A549 (cell line): Measurements from ENCODE around the gene INPP1. TPM values are rescaled to one million over a fixed set of nuclear protein-coding genes. Genes with fewer than 3 reads are reported as not detected.

ENCODE experiments used
- ATAC-seq, 2 experiments: fragments of 200-7000 bp in 1 of 2; fragments of >200 bp in 1 of 2; cut with Nextera tagmentation in 1 of 2; cut with Tn5 transposase in 1 of 2; 3 replicates each; pipeline versions ENCODE4 v1.8.0 to v1.9.1; 2018 to 2020; ENCODE audit warnings: mild to moderate bottlenecking in 1 of 2, moderate library complexity in 1 of 2
- CTCF ChIA-PET: fragments of 300-600 bp; sonication (Branson Sonifier 250); formaldehyde crosslinking; extraction: SDS; loops from one replicate; lab custom pipeline; 2021; ENCODE audit warnings: antibody characterized with exemption, inconsistent platforms; lab: Yijun Ruan, JAX
- POLR2A ChIA-PET: fragments of 350-600 bp; formaldehyde crosslinking; extraction: SDS; loops from one replicate; lab custom pipeline; 2021; ENCODE audit warnings: antibody characterized with exemption, inconsistent platforms; lab: Yijun Ruan, JAX
- DNase-seq, 2 experiments: peaks; one replicate each; pipeline versions ENCODE4 v3.0.0 to v3.0.0-alpha.2; 2011 to 2016; ENCODE audit warnings: low read depth in 1 of 2, low spot score in 1 of 2
- FAIRE-seq: peaks from 2 replicates; lab custom pipeline; 2011; peaks lifted over from hg19 to GRCh38; lab: Jason Lieb, UNC
- H3K27ac ChIP-seq, 2 experiments: fragments of >200 bp; sonication (Bioruptor Twin); formaldehyde crosslinking; 3 replicates each; pipeline ENCODE4 v1.5.1; 2016 to 2017
- H3K4me1 ChIP-seq: fragments of >200 bp; sonication (Bioruptor Twin); formaldehyde crosslinking; 3 replicates; pipeline ENCODE4 v1.6.1; 2016
- H3K4me2 ChIP-seq: fragments of >200 bp; sonication (Bioruptor Twin); formaldehyde crosslinking; 3 replicates; pipeline ENCODE4 v1.6.1; 2016
- H3K4me3 ChIP-seq: fragments of >200 bp; sonication (Bioruptor Twin); formaldehyde crosslinking; 3 replicates; pipeline ENCODE4 v1.5.1; 2016
- H3K9me3 ChIP-seq: fragments of >200 bp; sonication (Bioruptor Twin); formaldehyde crosslinking; 3 replicates; pipeline ENCODE4 v1.6.1; 2016
- BHLHE40 ChIP-seq: IDR thresholded peaks from 2 replicates; pipeline ENCODE4 v1.6.1; 2012; ENCODE audit warnings: low read depth, low read length, inconsistent platforms
- EP300 ChIP-seq, 2 experiments: fragments of >200 bp; sonication (Bioruptor Twin); formaldehyde crosslinking; IDR thresholded peaks; 2 replicates in 1 of 2; 3 replicates in 1 of 2; pipeline ENCODE4 v1.6.1; 2016 to 2017
- FOSL2 ChIP-seq, 2 experiments: fragments of 450-650 bp in 1 of 2; fragments of >200 bp in 1 of 2; sonication (Bioruptor Twin) in 1 of 2; formaldehyde crosslinking; IDR thresholded peaks; 2 replicates each; pipeline versions ENCODE4 v1.5.0 to v1.6.1; 2016 to 2020; ENCODE audit warnings: mild to moderate bottlenecking in 1 of 2, moderate library complexity in 1 of 2
- KDM1A ChIP-seq: fragments of 200-600 bp; sonication (generic); IDR thresholded peaks from 2 replicates; pipeline ENCODE4 v1.6.1; 2016; ENCODE audit warnings: low read depth, mild to moderate bottlenecking
- MYC ChIP-seq: IDR thresholded peaks from 2 replicates; pipeline ENCODE4 v1.6.1; 2012; ENCODE audit warnings: mild to moderate bottlenecking, inconsistent platforms, low read length, improper control_type of control experiment, borderline replicate concordance
- PHF8 ChIP-seq: fragments of 200-600 bp; sonication (generic); IDR thresholded peaks from 2 replicates; pipeline ENCODE4 v1.6.1; 2016; ENCODE audit warnings: low read depth, mild to moderate bottlenecking, antibody characterized with exemption, moderate library complexity, borderline replicate concordance
- RAD21 ChIP-seq, 2 experiments: fragments of >200 bp in 1 of 2; sonication (Bioruptor Twin) in 1 of 2; formaldehyde crosslinking in 1 of 2; IDR thresholded peaks in 1 of 2; conservative IDR thresholded peaks in 1 of 2; 2 replicates in 1 of 2; 3 replicates in 1 of 2; pipeline ENCODE4 v1.6.1; 2012 to 2018; ENCODE audit warnings: inconsistent platforms in 1 of 2
- TP53 ChIP-seq: fragments of 250-450 bp; sonication (Bioruptor Pico); IDR thresholded peaks from 2 replicates; pipeline ENCODE4 v1.5.0; 2021; ENCODE audit warnings: mild to moderate bottlenecking, moderate library complexity
- ZSCAN20 ChIP-seq: fragments of 250-450 bp; sonication (Bioruptor Pico); IDR thresholded peaks from 2 replicates; pipeline ENCODE4 v1.8.0; 2022; ENCODE audit warnings: mild to moderate bottlenecking, moderate library complexity
- WGBS: methylation state at CpG from one replicate; pipeline ENCODE4 v1.1.6; 2017; ENCODE audit errors: missing lambda C conversion rate; 5-methylcytosine and 5-hydroxymethylcytosine counted together
- polyA plus RNA-seq, 4 experiments: library from polyadenylated mRNA; depleted of rRNA in 3 of 4; stranded (reverse); fragments of >200 nt; fragmentation: RNase III in 1 of 4; extraction: RNeasy Plus Mini Kit Qiagen cat#74134 plus additional on column Dnase treatment in 1 of 4; gene quantifications; 2 replicates in 3 of 4; 3 replicates in 1 of 4; pipeline ENCODE4 v1.2.3, GENCODE V29; 2011 to 2017
- TF ChIP-seq, protein P1 (sequence below): fragments of 200-600 bp; sonication (generic); IDR thresholded peaks from 2 replicates; pipeline ENCODE4 v1.6.1; 2016; ENCODE audit warnings: antibody characterized with exemption, mild to moderate bottlenecking, moderate library complexity

The INPP1 gene
- polyA plus RNA-seq, 2 of the 4 experiments (the other 2 are of a cell fraction) = 12.8 to 18.4 TPM

DNA sequence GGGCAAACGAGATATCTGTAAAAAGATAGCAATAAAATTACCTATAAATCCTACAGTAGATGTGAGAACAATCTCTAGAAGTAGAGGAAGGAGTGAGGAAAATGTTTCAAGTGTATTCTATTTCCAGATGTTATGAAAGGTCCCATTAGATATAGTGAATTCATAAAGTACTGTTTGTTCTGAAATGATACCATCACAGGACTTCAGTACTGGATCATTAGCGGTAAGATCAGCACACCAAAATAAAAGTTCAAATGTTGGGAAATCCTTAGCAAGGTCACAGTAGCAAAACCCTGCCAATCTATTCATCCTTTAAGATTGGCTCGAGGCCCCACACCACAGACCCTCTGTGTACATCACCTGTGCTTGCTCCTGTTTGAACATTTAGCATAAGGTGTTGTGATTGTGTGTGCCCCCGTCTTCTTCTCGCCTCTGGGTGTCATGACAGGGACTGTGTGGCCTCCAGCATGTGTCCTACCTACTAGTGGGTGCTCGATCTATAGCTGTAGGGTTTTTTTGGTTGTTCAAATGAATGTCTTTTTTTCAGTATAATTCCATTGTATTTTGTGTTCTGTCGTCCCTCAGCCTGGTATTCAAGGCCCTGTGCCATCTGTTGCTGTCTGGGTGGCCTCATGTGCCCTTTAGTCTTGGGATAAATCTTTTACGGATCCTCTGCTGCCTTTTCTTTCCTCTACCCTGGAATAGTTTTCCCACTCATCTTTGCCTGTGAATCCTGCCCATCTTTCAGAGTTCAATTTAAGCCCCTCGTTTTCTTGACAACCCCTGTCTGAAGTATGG is 73.9 kb downstream of the INPP1 start (continued):
- TF ChIP-seq PHF8 (no peak), BHLHE40 (no peak), MYC (no peak)

GRCh38 chr2:190418727-190419126 is 75.3 kb downstream of the INPP1 start:
- ATAC-seq (no peak), FAIRE-seq (no peak), DNase-seq (no peak)
- Histone ChIP-seq H3K9me3 (no peaks in the 10 kb centered on the region), H3K27ac (no peak overlapping the region), H3K4me1 (no peaks in the 10 kb centered on the region), H3K4me2 (no peak overlapping the region), H3K4me3 (no peak overlapping the region)
- TF ChIP-seq FOSL2 (IDR thresholded peaks at IDR 0.05) = no peak
- no peak for TF ChIP-seq FOSL2 (CRISPR knock-in tag; IDR thresholded peaks at IDR 0.05)
- TF ChIP-seq EP300 (IDR thresholded peaks at IDR 0.05) = no peak
- TF ChIP-seq RAD21 (conservative IDR thresholded peaks at IDR 0.05 in 1 of 2, IDR thresholded peaks at IDR 0.05 in 1 of 2) = no peak
- TF ChIP-seq, protein P1, sequence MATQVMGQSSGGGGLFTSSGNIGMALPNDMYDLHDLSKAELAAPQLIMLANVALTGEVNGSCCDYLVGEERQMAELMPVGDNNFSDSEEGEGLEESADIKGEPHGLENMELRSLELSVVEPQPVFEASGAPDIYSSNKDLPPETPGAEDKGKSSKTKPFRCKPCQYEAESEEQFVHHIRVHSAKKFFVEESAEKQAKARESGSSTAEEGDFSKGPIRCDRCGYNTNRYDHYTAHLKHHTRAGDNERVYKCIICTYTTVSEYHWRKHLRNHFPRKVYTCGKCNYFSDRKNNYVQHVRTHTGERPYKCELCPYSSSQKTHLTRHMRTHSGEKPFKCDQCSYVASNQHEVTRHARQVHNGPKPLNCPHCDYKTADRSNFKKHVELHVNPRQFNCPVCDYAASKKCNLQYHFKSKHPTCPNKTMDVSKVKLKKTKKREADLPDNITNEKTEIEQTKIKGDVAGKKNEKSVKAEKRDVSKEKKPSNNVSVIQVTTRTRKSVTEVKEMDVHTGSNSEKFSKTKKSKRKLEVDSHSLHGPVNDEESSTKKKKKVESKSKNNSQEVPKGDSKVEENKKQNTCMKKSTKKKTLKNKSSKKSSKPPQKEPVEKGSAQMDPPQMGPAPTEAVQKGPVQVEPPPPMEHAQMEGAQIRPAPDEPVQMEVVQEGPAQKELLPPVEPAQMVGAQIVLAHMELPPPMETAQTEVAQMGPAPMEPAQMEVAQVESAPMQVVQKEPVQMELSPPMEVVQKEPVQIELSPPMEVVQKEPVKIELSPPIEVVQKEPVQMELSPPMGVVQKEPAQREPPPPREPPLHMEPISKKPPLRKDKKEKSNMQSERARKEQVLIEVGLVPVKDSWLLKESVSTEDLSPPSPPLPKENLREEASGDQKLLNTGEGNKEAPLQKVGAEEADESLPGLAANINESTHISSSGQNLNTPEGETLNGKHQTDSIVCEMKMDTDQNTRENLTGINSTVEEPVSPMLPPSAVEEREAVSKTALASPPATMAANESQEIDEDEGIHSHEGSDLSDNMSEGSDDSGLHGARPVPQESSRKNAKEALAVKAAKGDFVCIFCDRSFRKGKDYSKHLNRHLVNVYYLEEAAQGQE = no peak
- ChIA-PET POLR2A (no interaction called here), CTCF (interaction anchor here (0.6 kb wide), 1 partner anchor 238 kb away, joined by 3 read pairs; a partner anchor contains a TSS)
- 94% methylated on average over 1 of the region's 1 CpG for WGBS

GRCh38 chr2:190420801-190421200 is 77.4 kb downstream of the INPP1 start:
- no peak overlapping the region for H3K4me2 ChIP-seq
- no peak for TF ChIP-seq KDM1A
- TF ChIP-seq, protein P1 = no peak
- no peak for TF ChIP-seq ZSCAN20
- TF ChIP-seq TP53 (CRISPR knock-in tag) = no peak
- FAIRE-seq = no peak
- no peaks in the 10 kb centered on the region for H3K4me1 ChIP-seq
- no peak for DNase-seq
- no peak overlapping the region for H3K27ac ChIP-seq
- CTCF ChIA-PET = no interaction called here
- POLR2A ChIA-PET = no interaction called here
- WGBS = 48% methylated on average over 1 of the region's 1 CpG
- H3K9me3 ChIP-seq = no peaks in the 10 kb centered on the region
- no peak overlapping the region for H3K4me3 ChIP-seq
- ATAC-seq = no peak

Other genes starting within 250 kb of the INPP1 start
- 17.6 and 26.9 TPM in 2 replicates for gene HIBCH, start 23.8 kb upstream of the INPP1 start, polyA plus RNA-seq (2011; rRNA removed)
- 21.8 to 21.9 TPM (median 21.8 TPM) in 3 replicates for gene HIBCH, start 23.8 kb upstream of the INPP1 start, polyA plus RNA-seq (2017; fragmentation: RNase III; extraction: RNeasy Plus Mini Kit Qiagen cat#74134 plus additional on column Dnase treatment)
- gene MFSD6, start 64.8 kb downstream of the INPP1 start, polyA plus RNA-seq (2011; rRNA removed) = 33.2 and 41.3 TPM in 2 replicates
- 13.3 to 15.9 TPM (median 14.3 TPM) in 3 replicates for gene MFSD6, start 64.8 kb downstream of the INPP1 start, polyA plus RNA-seq (2017; fragmentation: RNase III; extraction: RNeasy Plus Mini Kit Qiagen cat#74134 plus additional on column Dnase treatment)
- 10.1 and 22.0 TPM in 2 replicates for gene NEMP2, start 191.1 kb downstream of the INPP1 start, polyA plus RNA-seq (2011; rRNA removed)
- 7.1 to 8.1 TPM (median 7.2 TPM) in 3 replicates for gene NEMP2, start 191.1 kb downstream of the INPP1 start, polyA plus RNA-seq (2017; fragmentation: RNase III; extraction: RNeasy Plus Mini Kit Qiagen cat#74134 plus additional on column Dnase treatment)